Gastroesophageal sphincter (tissue), 3 donors: Measurements from ENCODE around the gene PTPRO.

Source experiments
- EP300 ChIP-seq: sonication (generic); formaldehyde crosslinking; IDR thresholded peaks from one replicate; pipeline ENCODE4 v1.6.1; 2017; ENCODE audit warnings: antibody characterized with exemption, mild to moderate bottlenecking
- POLR2A ChIP-seq, 2 donors: fragments of 450-650 bp; IDR thresholded peaks; one replicate each; pipeline ENCODE4 v1.6.1; 2017; ENCODE audit warnings: antibody characterized with exemption in 2 of 2, mild to moderate bottlenecking in 2 of 2, moderate library complexity in 1 of 2
- POLR2AphosphoS5 ChIP-seq: sonication (generic); formaldehyde crosslinking; IDR thresholded peaks from one replicate; pipeline ENCODE4 v1.6.1; 2017; ENCODE audit warnings: antibody characterized with exemption
- TF ChIP-seq, protein P1 (sequence below), 4 experiments: fragments of 200-600 bp in 2 of 4; fragments of 450-650 bp in 2 of 4; sonication (generic) in 1 of 4; IDR thresholded peaks; one replicate each; pipeline ENCODE4 v1.5.1; 2017 to 2019; ENCODE audit warnings: antibody characterized with exemption in 4 of 4, mild to moderate bottlenecking in 2 of 4, moderate library complexity in 2 of 4

DNA sequence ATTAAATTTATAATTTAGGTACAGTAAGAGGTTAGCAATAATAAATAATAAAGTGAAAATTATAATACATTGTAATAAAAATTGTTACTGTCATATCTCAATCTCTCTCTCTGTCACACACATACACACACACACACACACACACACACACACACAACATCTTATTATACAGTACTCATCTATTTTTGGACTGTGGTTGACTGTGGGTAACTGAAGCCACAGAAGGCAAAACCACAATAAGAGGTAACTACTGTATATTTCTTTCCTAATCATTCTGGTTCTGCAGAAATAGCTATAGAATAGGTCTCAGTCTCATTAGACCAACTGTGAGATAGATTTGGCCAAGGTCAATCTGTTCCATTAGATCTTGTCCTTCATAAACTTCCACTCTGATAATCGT is 33.1 kb upstream of the PTPRO start:
- TF ChIP-seq POLR2AphosphoS5 (no peak), EP300 (no peak), POLR2A (IDR thresholded peaks at IDR 0.05) (no peak)
- TF ChIP-seq, protein P1, sequence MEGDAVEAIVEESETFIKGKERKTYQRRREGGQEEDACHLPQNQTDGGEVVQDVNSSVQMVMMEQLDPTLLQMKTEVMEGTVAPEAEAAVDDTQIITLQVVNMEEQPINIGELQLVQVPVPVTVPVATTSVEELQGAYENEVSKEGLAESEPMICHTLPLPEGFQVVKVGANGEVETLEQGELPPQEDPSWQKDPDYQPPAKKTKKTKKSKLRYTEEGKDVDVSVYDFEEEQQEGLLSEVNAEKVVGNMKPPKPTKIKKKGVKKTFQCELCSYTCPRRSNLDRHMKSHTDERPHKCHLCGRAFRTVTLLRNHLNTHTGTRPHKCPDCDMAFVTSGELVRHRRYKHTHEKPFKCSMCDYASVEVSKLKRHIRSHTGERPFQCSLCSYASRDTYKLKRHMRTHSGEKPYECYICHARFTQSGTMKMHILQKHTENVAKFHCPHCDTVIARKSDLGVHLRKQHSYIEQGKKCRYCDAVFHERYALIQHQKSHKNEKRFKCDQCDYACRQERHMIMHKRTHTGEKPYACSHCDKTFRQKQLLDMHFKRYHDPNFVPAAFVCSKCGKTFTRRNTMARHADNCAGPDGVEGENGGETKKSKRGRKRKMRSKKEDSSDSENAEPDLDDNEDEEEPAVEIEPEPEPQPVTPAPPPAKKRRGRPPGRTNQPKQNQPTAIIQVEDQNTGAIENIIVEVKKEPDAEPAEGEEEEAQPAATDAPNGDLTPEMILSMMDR (IDR thresholded peaks at IDR 0.05): no peak
